ENCODE data around the gene ANKRD34A. TPM values are rescaled to one million over a fixed set of nuclear protein-coding genes. Genes with fewer than 3 reads are reported as not detected.

ANKRD34A gene
- total and polyA plus RNA-seq, 2 of the 4 experiments (the other 2 are of a cell fraction): 0.90 to 1.9 TPM

DNA sequence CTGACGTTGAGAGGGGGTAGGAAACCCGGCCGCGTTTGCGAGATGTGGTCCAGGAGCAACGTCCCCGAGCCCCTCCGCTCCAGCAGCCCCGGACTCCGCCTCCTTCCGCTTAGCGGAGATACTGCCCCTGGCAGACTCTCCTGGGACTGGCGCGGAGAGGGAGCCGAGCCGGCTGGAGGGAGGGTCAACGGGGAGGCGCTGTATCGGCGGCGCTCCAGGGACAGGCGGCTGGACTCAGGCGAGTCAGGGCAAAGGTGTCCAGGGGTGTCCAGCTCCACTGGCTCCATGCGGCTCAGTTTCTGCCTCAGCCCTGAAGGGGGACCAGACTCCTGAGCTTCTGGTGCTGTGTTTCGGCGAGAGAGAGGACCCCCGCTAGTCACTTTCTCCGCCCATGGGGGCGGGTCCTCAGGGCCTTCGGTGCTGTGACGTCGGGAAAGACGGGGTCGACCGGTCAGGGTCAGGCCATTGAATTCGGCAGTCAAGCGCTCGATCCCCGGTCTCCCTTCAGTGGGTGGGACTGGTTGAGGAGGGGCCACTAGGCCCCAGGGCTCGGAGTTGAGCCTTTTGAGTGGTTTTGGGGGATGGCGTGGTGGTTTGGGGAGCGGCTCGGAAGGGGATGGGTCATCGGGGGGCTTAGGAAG lies 3.8 kb downstream of the ANKRD34A start:
- Histone ChIP-seq H3K9me3 (ENCODE audit: control insufficient read depth, insufficient read depth, low read length) (no peaks in the 10 kb centered on the region), H2AFZ (replicated peaks; ENCODE audit: low read length, poor library complexity) (peak overlapping the region; percentile 93), H2BK5ac (ENCODE audit: low read depth, low read length, poor library complexity, severe bottlenecking) (peak overlapping the region; percentile 64), H2AK9ac (replicated peaks; ENCODE audit: low read depth, low read length, poor library complexity) (peak overlapping the region; percentile 87), H3K27ac (ENCODE audit: insufficient read depth, low read length) (peak overlapping the region; percentile 88), H2BK120ac (ENCODE audit: low read depth, low read length) (peak overlapping the region; percentile 70; the same call in 1 of the 2 replicates), H3K36me3 (ENCODE audit: control insufficient read depth, insufficient read depth, low read length) (no peaks in the 10 kb centered on the region), H2BK20ac (ENCODE audit: low read depth, low read length) (no peak overlapping the region), H4K8ac (ENCODE audit: low read depth in 2 of 2, low read length in 2 of 2) (peak overlapping the region; percentile 69 to 90; a peak in 3 of 4 replicates), H4K91ac (ENCODE audit: insufficient read depth, low read depth, low read length) (peak overlapping the region; percentile 51; the same call in 1 of the 2 replicates), H3K23ac (ENCODE audit: low read depth, low read length) (peak overlapping the region; percentile 91), H2BK15ac (ENCODE audit: low read depth, low read length) (peak overlapping the region; percentile 3; the same call in 1 of the 3 replicates), H3K4ac (ENCODE audit: low read depth, low read length) (peak overlapping the region; percentile 44), H3K18ac (ENCODE audit: low read depth, low read length) (peak overlapping the region; percentile 83), H3K79me1 (ENCODE audit: low read depth in 1 of 2, low read length in 2 of 2) (peaks cover 8 to 58% of the 10 kb centered on the region in 2 experiments; a peak in 3 of 4 replicates), H3K14ac (replicated peaks; ENCODE audit: low read depth, low read length) (peak overlapping the region; percentile 41), H4K5ac (ENCODE audit: low read depth, low read length) (peak overlapping the region; percentile 72), H2AK5ac (ENCODE audit: low read depth, low read length) (peak overlapping the region; percentile 82), H4K20me1 (ENCODE audit: insufficient read depth, low read length) (peaks cover 4% of the 10 kb centered on the region; the same call in 1 of the 2 replicates), H3K4me3 (ENCODE audit: insufficient read depth, low read depth, low read length) (peak overlapping the region; percentile 91), H3K9ac (ENCODE audit: low read depth, low read length) (peak overlapping the region; percentile 91), H3K27me3 (ENCODE audit: control insufficient read depth, insufficient read depth, low read length) (no peaks in the 10 kb centered on the region), H3K56ac (ENCODE audit: extremely low read depth, insufficient read depth, low read length) (no peak overlapping the region; the same call in 1 of the 2 replicates), H3K4me1 (ENCODE audit: control insufficient read depth, insufficient read depth, low read length) (peaks cover 30% of the 10 kb centered on the region), H3K9me1 (ENCODE audit: insufficient read depth, low read length) (peaks cover 14% of the 10 kb centered on the region), H3K4me2 (ENCODE audit: low read depth, low read length) (peak overlapping the region; percentile 84)
- ATAC-seq (ENCODE audit: low read depth) (peak; percentile 44), DNase-seq (peak; percentile 51)
- intact Hi-C loops (cut with micrococcal nuclease): no loop called here
- no peak for TF ChIP-seq MXI1 (IDR thresholded peaks at IDR 0.05; ENCODE audit: borderline replicate concordance, low read depth, low read length)
- TF ChIP-seq POLR2A (IDR thresholded peaks at IDR 0.05; ENCODE audit: low read depth, low read length): 0 out of 2 replicates have a peak, but pooled peaks have one; percentile 37
- ChIA-PET CTCF (interaction anchor here (0.5 kb wide), 1 partner anchor 156 kb away, joined by 3 read pairs; no protein-coding TSS in a partner anchor), POLR2A (ENCODE audit: unreplicated experiment) (no interaction called here)
- in situ Hi-C loops (cut with MboI; ENCODE audit: low sequenced_read_pairs): no loop called here
- 0% methylated on average over 5 of the region's 44 CpGs; no CpG with 5 or more reads in 1 of the 2 experiments for WGBS, 2 experiments (ENCODE audit: extremely low coverage in 2 of 2, insufficient read length in 1 of 2)
- dilution Hi-C loops (cut with HindIII; ENCODE audit: low sequenced_read_pairs, unreplicated experiment): no loop called here
- no TSS peak for BruUV-seq (replicated peaks)

All from IMR-90 (cell line).